ENCODE results near the gene TBCC. TPM values are rescaled to one million over a fixed set of nuclear protein-coding genes. Genes with fewer than 3 reads are reported as not detected.
A peak's percentile ranks its signal among the peaks of the same experiment; 100 is the strongest.

Gene TBCC
- total and polyA plus RNA-seq, 10 of the 15 experiments (the other 5 are each of a cell fraction or from before 2014, with no cell fraction given), result 2.5 to 41.9 (median 20.3) TPM

DNA sequence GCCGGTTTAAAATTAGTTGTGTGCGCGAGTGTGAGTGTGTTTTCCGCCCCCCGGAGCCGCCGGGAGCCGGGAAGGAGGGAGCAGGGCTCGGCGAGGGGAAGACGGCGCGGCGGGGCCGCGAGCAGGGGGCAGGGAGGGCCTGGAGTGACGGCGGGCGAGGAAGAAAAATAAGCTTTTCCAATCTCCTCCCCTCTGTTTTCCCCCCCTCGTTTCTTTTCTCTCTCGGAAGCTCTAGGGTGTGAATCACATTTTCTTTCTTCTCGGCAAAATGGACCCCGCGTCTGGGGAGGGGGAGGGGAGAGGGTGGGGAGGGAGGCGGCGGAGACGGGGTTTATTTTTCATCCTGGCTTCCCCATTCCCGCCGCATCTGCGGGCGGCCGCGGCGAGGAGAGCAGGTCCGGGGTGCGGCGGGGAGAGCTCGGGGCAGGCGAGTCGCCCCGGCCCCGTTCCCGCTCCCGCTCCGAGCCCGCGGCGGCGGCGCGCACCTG is 36.8 kb upstream of the TBCC start:
- RAD21 ChIA-PET (ENCODE audit: unreplicated experiment), result interaction anchor here (0.6 to 17.0 kb wide), 6 partner anchors 12 to 171 kb away, joined by 3 to 227 read pairs (median 5); partner anchors contain the start of genes RPL7L1 and TBCC
- intact Hi-C loops (cut with micrococcal nuclease; ENCODE audit: unreplicated experiment) (loop anchor here (5.0 to 10.0 kb wide), 2 partner anchors 110 to 392 kb away; partner anchors contain the start of gene SRF), in situ Hi-C loops (cut with MboI) (no loop called here)
- Histone ChIP-seq H3K27me3 (replicated peaks in 1 of 2; ENCODE audit: control insufficient read depth in 2 of 2, insufficient read depth in 2 of 2, low read length in 1 of 2) (no peaks in the 10 kb centered on the region), H3K79me2 (ENCODE audit: control insufficient read depth, insufficient read depth, low read length) (peaks cover 84% of the 10 kb centered on the region), H3K9me3 (replicated peaks; ENCODE audit: control insufficient read depth, insufficient read depth, low read length) (no peaks in the 10 kb centered on the region), H3K36me3 (ENCODE audit: control insufficient read depth in 2 of 2, insufficient read depth in 2 of 2, low read length in 1 of 2) (no peaks in the 10 kb centered on the region), H3K4me2 (ENCODE audit: control insufficient read depth, insufficient read depth) (peak overlapping the region; percentile 17; the same call in 1 of the 2 replicates), H4K20me1 (ENCODE audit: control insufficient read depth, insufficient read depth) (no peaks in the 10 kb centered on the region), H2AFZ (ENCODE audit: control insufficient read depth, low read depth, low read length) (no peak overlapping the region), H3K27ac (ENCODE audit: control insufficient read depth, insufficient read depth) (peak overlapping the region; percentile 99), H3K9ac (ENCODE audit: control insufficient read depth, insufficient read depth, low read length) (peak overlapping the region; percentile 100), H3K4me3 (peak overlapping the region; percentile 86), H3K4me1 (ENCODE audit: control insufficient read depth, insufficient read depth, low read length) (peaks cover 31% of the 10 kb centered on the region)
- CTCF ChIA-PET, result interaction anchor here (0.8 kb wide), 1 partner anchor 37 kb away, joined by 3 read pairs; the partner anchor contains the start of gene TBCC
- POLR2A ChIA-PET, result interaction anchor here (0.6 to 7.4 kb wide), 8 partner anchors 7 to 343 kb away, joined by 3 to 82 read pairs (median 6); partner anchors contain the start of genes RPL7L1 and TBCC
- no peak for FAIRE-seq
- BruUV-seq (replicated peaks), result no TSS peak
- peak; percentile 41 for ATAC-seq
- SMC1A ChIA-PET (ENCODE audit: uncharacterized antibody, unreplicated experiment), result interaction anchor here (2.9 kb wide), 1 partner anchor 11 kb away, joined by 12 read pairs; no protein-coding TSS in a partner anchor
- DNase-seq (ENCODE audit: low read depth, low spot score), result no peak
- WGBS (ENCODE audit: insufficient coverage, insufficient replicate concordance, low lambda C conversion rate, missing lambda C conversion rate), result 1% methylated on average over 13 of the region's 51 CpGs
- peak; percentile 19 for TF ChIP-seq MYC (IDR thresholded peaks at IDR 0.05; ENCODE audit: insufficient read depth, insufficient read length, insufficient replicate concordance, low read length, severe bottlenecking)
- TF ChIP-seq, protein P1, sequence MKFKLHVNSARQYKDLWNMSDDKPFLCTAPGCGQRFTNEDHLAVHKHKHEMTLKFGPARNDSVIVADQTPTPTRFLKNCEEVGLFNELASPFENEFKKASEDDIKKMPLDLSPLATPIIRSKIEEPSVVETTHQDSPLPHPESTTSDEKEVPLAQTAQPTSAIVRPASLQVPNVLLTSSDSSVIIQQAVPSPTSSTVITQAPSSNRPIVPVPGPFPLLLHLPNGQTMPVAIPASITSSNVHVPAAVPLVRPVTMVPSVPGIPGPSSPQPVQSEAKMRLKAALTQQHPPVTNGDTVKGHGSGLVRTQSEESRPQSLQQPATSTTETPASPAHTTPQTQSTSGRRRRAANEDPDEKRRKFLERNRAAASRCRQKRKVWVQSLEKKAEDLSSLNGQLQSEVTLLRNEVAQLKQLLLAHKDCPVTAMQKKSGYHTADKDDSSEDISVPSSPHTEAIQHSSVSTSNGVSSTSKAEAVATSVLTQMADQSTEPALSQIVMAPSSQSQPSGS (IDR thresholded peaks at IDR 0.05; ENCODE audit: low read length), result 0 out of 2 replicates have a peak, but pooled peaks have one; percentile 20
- 0 out of 3 replicates have a peak, but pooled peaks of 1 of the 2 experiments have one; percentile 11 for TF ChIP-seq EGR1 (IDR thresholded peaks at IDR 0.05; ENCODE audit: borderline replicate concordance in 1 of 2, low read depth in 2 of 2, low read length in 2 of 2)
- no peak for TF ChIP-seq SRF (IDR thresholded peaks at IDR 0.05; ENCODE audit: low read depth in 2 of 2, low read length in 2 of 2)
- TF ChIP-seq, protein P2, sequence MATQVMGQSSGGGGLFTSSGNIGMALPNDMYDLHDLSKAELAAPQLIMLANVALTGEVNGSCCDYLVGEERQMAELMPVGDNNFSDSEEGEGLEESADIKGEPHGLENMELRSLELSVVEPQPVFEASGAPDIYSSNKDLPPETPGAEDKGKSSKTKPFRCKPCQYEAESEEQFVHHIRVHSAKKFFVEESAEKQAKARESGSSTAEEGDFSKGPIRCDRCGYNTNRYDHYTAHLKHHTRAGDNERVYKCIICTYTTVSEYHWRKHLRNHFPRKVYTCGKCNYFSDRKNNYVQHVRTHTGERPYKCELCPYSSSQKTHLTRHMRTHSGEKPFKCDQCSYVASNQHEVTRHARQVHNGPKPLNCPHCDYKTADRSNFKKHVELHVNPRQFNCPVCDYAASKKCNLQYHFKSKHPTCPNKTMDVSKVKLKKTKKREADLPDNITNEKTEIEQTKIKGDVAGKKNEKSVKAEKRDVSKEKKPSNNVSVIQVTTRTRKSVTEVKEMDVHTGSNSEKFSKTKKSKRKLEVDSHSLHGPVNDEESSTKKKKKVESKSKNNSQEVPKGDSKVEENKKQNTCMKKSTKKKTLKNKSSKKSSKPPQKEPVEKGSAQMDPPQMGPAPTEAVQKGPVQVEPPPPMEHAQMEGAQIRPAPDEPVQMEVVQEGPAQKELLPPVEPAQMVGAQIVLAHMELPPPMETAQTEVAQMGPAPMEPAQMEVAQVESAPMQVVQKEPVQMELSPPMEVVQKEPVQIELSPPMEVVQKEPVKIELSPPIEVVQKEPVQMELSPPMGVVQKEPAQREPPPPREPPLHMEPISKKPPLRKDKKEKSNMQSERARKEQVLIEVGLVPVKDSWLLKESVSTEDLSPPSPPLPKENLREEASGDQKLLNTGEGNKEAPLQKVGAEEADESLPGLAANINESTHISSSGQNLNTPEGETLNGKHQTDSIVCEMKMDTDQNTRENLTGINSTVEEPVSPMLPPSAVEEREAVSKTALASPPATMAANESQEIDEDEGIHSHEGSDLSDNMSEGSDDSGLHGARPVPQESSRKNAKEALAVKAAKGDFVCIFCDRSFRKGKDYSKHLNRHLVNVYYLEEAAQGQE (IDR thresholded peaks at IDR 0.05; ENCODE audit: low read depth, low read length), result no peak
- TF ChIP-seq BHLHE40 (IDR thresholded peaks at IDR 0.05; ENCODE audit: borderline replicate concordance in 1 of 2, low read depth in 2 of 2, low read length in 1 of 2), result 0 out of 4 replicates have a peak, but pooled peaks of 1 of the 2 experiments have one; percentile 44
- no peak for TF ChIP-seq ZNF622 (IDR thresholded peaks at IDR 0.05)
- TF ChIP-seq NKRF (conservative IDR thresholded peaks at IDR 0.05), result no peak
- TF ChIP-seq CREB1 (IDR thresholded peaks at IDR 0.05; ENCODE audit: low read depth), result 0 out of 2 replicates have a peak, but pooled peaks have one; percentile 19
- TF ChIP-seq SIN3A (IDR thresholded peaks at IDR 0.05; ENCODE audit: low read depth, low read length), result no peak
- peak; percentile 50 to 65 for TF ChIP-seq IKZF2 (IDR thresholded peaks at IDR 0.05)
- no peak for TF ChIP-seq KAT2A (conservative IDR thresholded peaks at IDR 0.05; ENCODE audit: control insufficient read depth, low read depth, low read length)
- no peak for TF ChIP-seq BCL3 (IDR thresholded peaks at IDR 0.05; ENCODE audit: borderline replicate concordance, insufficient read depth, low read depth, low read length, poor library complexity, severe bottlenecking)
